K562 (cell line): ENCODE measurements around the gene TNNT1. TPM values are rescaled to one million over a fixed set of nuclear protein-coding genes. Genes with fewer than 3 reads are reported as not detected.
A peak's percentile ranks its signal among the peaks of the same experiment; 100 is the strongest.

Source experiments
- BRCA1 ChIP-seq, 2 experiments: fragments of 450-650 bp in 1 of 2; sonication (generic) in 1 of 2; formaldehyde crosslinking in 1 of 2; IDR thresholded peaks; 2 replicates each; pipeline versions ENCODE4 v1.5.0 to v1.6.1; 2017 to 2020; ENCODE audit warnings: mild to moderate bottlenecking in 1 of 2, missing genetic modification reagents in 1 of 2
- CHD1 ChIP-seq: fragments of 200-600 bp; sonication (generic); IDR thresholded peaks from one replicate; pipeline ENCODE4 v1.6.1; 2012; ENCODE audit warnings: mild to moderate bottlenecking, moderate library complexity, low read length, inconsistent platforms
- CXXC5 ChIP-seq: fragments of 250-450 bp; sonication (Bioruptor Pico); IDR thresholded peaks from 2 replicates; pipeline ENCODE4 v1.8.0; 2022; ENCODE audit warnings: inconsistent platforms, mild to moderate bottlenecking, moderate library complexity
- E2F1 ChIP-seq: sonication (generic); formaldehyde crosslinking; IDR thresholded peaks from 2 replicates; pipeline ENCODE4 v1.8.1; 2023; ENCODE audit warnings: mild to moderate bottlenecking, missing genetic modification reagents, moderate library complexity
- ELK1 ChIP-seq: sonication (generic); formaldehyde crosslinking; IDR thresholded peaks from 2 replicates; pipeline ENCODE4 v1.8.1; 2022; ENCODE audit warnings: missing genetic modification reagents
- ETV1 ChIP-seq: fragments of 450-650 bp; conservative IDR thresholded peaks from 2 replicates; pipeline ENCODE4 v1.6.1; 2016; ENCODE audit warnings: missing genetic modification characterization, control low read depth, low read depth, missing compliant biosample characterization
- FOXP4 ChIP-seq: sonication (generic); formaldehyde crosslinking; IDR thresholded peaks from 2 replicates; pipeline ENCODE4 v1.8.0; 2022; ENCODE audit warnings: mild to moderate bottlenecking, missing genetic modification reagents, borderline replicate concordance
- SRF ChIP-seq, 2 experiments: fragments of 250-450, 450-650 bp in 1 of 2; sonication (Bioruptor Pico) in 1 of 2; sonication (generic) in 1 of 2; formaldehyde crosslinking; IDR thresholded peaks; 2 replicates each; pipeline versions ENCODE4 v1.5.0 to v1.5.1; 2020 to 2022; ENCODE audit warnings: mild to moderate bottlenecking in 1 of 2, missing genetic modification reagents in 1 of 2
- STAG1 ChIP-seq: sonication (generic); formaldehyde crosslinking; IDR thresholded peaks from 2 replicates; pipeline ENCODE4 v1.5.0; 2020; ENCODE audit warnings: missing genetic modification reagents, borderline replicate concordance
- TAF1 ChIP-seq: IDR thresholded peaks from 2 replicates; pipeline ENCODE4 v1.6.1; 2011; ENCODE audit warnings: mild to moderate bottlenecking, low read length, moderate library complexity; ENCODE audit not compliant: insufficient read depth, control insufficient read depth, severe bottlenecking; ENCODE audit errors: extremely low read depth
- THRA ChIP-seq: fragments of 450-650 bp; IDR thresholded peaks from 2 replicates; pipeline ENCODE4 v1.6.1; 2017; ENCODE audit warnings: mild to moderate bottlenecking, moderate library complexity
- U2AF1 ChIP-seq: fragments of 200-400 bp; formaldehyde crosslinking; optimal IDR thresholded peaks from 2 replicates; pipeline ENCODE3; 2017; ENCODE audit warnings: mild to moderate bottlenecking, low read depth, low read length, moderate library complexity
- ZBTB8A ChIP-seq: fragments of 450-650 bp; IDR thresholded peaks from 2 replicates; pipeline ENCODE4 v1.6.1; 2018; ENCODE audit warnings: mild to moderate bottlenecking, moderate library complexity; ENCODE audit not compliant: partially characterized antibody
- ZNF175 ChIP-seq: fragments of 200-800 bp; sonication (Bioruptor generic); IDR thresholded peaks from 2 replicates; pipeline ENCODE4 v1.6.1; 2016; ENCODE audit warnings: low read depth, mild to moderate bottlenecking, missing genetic modification characterization, missing compliant biosample characterization
- ZNF224 ChIP-seq: sonication (generic); formaldehyde crosslinking; IDR thresholded peaks from 2 replicates; pipeline ENCODE4 v1.8.0; 2022; ENCODE audit warnings: mild to moderate bottlenecking, missing genetic modification reagents
- ZNF398 ChIP-seq: fragments of 250-450 bp; sonication (Bioruptor Pico); IDR thresholded peaks from 2 replicates; pipeline ENCODE4 v1.8.0; 2021; ENCODE audit warnings: moderate library complexity, mild to moderate bottlenecking, inconsistent platforms
- ZNF76 ChIP-seq: fragments of 250-450 bp; sonication (Bioruptor Pico); IDR thresholded peaks from 2 replicates; pipeline ENCODE4 v1.4.0; 2020; ENCODE audit warnings: mild to moderate bottlenecking, moderate library complexity, borderline replicate concordance
- ZZZ3 ChIP-seq: fragments of 450-650 bp; IDR thresholded peaks from 2 replicates; pipeline ENCODE4 v1.6.1; 2016; ENCODE audit warnings: antibody characterized with exemption, mild to moderate bottlenecking, moderate library complexity
- polyA plus RNA-seq, 8 experiments: library from polyadenylated mRNA; depleted of rRNA in 4 of 8; stranded (reverse) in 5 of 8; unstranded in 3 of 8; fragments of >200 nt; fragmentation: Nextera tagmentation in 2 of 8; fragmentation: Illumina TruSeq in 1 of 8; extraction: Ambion mirVana in 2 of 8; extraction: Trizol in 1 of 8; gene quantifications; 2 replicates each; pipeline versions ENCODE4 v1.2.1 to v1.2.3, GENCODE V29; 2011 to 2014; ENCODE audit warnings: inconsistent platforms in 1 of 8, missing spikeins in 1 of 8
- total RNA-seq, 7 experiments: library from RNA; depleted of rRNA in 6 of 7; stranded (reverse); fragments of >200 nt in 6 of 7; fragmentation: Illumina TruSeq in 2 of 7; extraction: Trizol in 2 of 7; gene quantifications; 2 replicates each; pipeline versions ENCODE4 v1.2.1 to v1.2.3, GENCODE V29; 2011 to 2021; ENCODE audit warnings: low replicate concordance in 1 of 7

The TNNT1 gene
- total and polyA plus RNA-seq, 9 of the 15 experiments (the other 6 are each of a cell fraction or from before 2014, with no cell fraction given): 31.8 to 390 (median 227) TPM

- no peak for TF ChIP-seq ELK1 (CRISPR knock-in tag)
- no peak for TF ChIP-seq SRF (CRISPR knock-in tag; IDR thresholded peaks at IDR 0.05)
- peak; percentile 42; the same call in 1 of the 2 replicates for TF ChIP-seq CXXC5
- TF ChIP-seq ZZZ3: no peak
- no peak for TF ChIP-seq THRA
- TF ChIP-seq STAG1 (CRISPR knock-in tag): no peak
- TF ChIP-seq CHD1: no peak
- TF ChIP-seq FOXP4 (CRISPR knock-in tag): no peak
- no peak for TF ChIP-seq ZNF76 (CRISPR knock-in tag)
- no peak for TF ChIP-seq E2F1 (CRISPR knock-in tag)
- no peak for TF ChIP-seq ZNF398 (CRISPR knock-in tag)
- no peak; the same call in none of the 2 replicates for TF ChIP-seq ZNF175
- TF ChIP-seq ZNF224: no peak
- TF ChIP-seq ZBTB8A: no peak
- TF ChIP-seq TAF1: no peak
- no peak for TF ChIP-seq U2AF1
- TF ChIP-seq BRCA1 (IDR thresholded peaks at IDR 0.05): no peak
- no peak for TF ChIP-seq BRCA1 (CRISPR knock-in tag; IDR thresholded peaks at IDR 0.05)
- TF ChIP-seq ETV1 (tag): no peak
Observed at GRCh38 chr19:55146078-55146704, 2.8 kb downstream of the TNNT1 start (continued).
